K562 treated with DMSO at 1 percent for 12 hours (cell line): ENCODE measurements around the gene PLCXD3. TPM values are rescaled to one million over a fixed set of nuclear protein-coding genes. Genes with fewer than 3 reads are reported as not detected.

Experiments used
- total RNA-seq: library from RNA; unstranded; fragments of 300-600 nt; gene quantifications from 2 replicates; pipeline ENCODE4 v1.2.3, GENCODE V29; 2022; ENCODE audit not compliant: insufficient read depth

PLCXD3 gene, protein sequence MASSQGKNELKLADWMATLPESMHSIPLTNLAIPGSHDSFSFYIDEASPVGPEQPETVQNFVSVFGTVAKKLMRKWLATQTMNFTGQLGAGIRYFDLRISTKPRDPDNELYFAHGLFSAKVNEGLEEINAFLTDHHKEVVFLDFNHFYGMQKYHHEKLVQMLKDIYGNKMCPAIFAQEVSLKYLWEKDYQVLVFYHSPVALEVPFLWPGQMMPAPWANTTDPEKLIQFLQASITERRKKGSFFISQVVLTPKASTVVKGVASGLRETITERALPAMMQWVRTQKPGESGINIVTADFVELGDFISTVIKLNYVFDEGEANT
- not detected in 2 replicates for total RNA-seq

DNA sequence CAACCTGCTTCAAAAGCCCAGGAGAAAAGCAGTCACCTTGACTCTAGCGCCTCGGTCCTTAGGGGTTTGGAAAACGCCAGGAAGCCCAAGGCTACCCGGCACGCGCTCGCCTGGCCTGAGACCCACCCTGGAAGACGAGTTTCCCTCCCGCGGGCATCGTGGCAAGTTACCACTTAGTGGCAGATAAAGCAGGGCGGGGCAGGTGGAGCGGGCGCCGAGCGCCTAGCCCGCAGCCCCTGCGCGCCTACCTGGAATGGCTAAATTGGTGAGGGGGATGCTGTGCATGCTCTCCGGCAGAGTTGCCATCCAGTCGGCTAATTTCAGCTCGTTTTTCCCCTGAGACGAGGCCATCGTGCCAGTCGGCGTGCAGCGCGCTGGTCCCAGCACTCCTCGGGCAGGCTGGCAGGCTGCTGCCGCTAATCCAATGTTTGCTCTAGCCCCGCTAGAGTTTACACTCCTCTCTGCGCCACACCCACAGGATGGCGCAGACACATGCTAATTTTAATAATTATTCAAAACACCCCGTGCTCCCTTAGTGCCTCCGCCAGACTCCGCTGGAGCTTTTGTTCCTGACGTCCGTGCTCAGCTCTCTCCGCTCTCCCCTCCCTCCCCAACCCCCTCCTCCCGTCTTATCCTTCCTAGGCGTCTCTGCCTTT lies at the start of gene PLCXD3:
TSS of gene PLCXD3 (minus strand) at position 426 of the 656 bp plus-strand sequence. CDS start at position 351, 75 bp downstream.

